SK-N-MC (cell line): ENCODE measurements around the gene MCOLN1.

Experiments used
- EZH2 ChIP-seq: fragments of 200-600 bp; sonication (generic); IDR thresholded peaks from one replicate; pipeline ENCODE4 v1.6.1; 2017; ENCODE audit warnings: antibody characterized with exemption
- FOXP2 ChIP-seq: optimal IDR thresholded peaks from 2 replicates; pipeline ENCODE3; 2011; ENCODE audit warnings: mild to moderate bottlenecking, moderate library complexity; ENCODE audit not compliant: insufficient read depth; ENCODE audit errors: extremely low read length, control extremely low read depth
- POLR2AphosphoS5 ChIP-seq: IDR thresholded peaks from 2 replicates; pipeline ENCODE4 v1.6.1; 2012; ENCODE audit warnings: mild to moderate bottlenecking, low read depth, low read length, borderline replicate concordance

- no peak for TF ChIP-seq POLR2AphosphoS5
- TF ChIP-seq FOXP2: no peak
- no peak for TF ChIP-seq EZH2
Observed at GRCh38 chr19:7562646-7563393, 40.4 kb downstream of the MCOLN1 start.
